GM12865 (cell line): ENCODE results near the gene NSD2.

Experiments
- DNase-seq: peaks from one replicate; pipeline ENCODE4 v3.0.0; 2010; ENCODE audit warnings: low read depth
- H3K4me3 ChIP-seq: 2 replicates; pipeline ENCODE4 v1.5.1; 2011; ENCODE audit warnings: mild to moderate bottlenecking, low read depth, low read length, control low read depth
- TF ChIP-seq, protein P1 (sequence below): IDR thresholded peaks from 2 replicates; pipeline ENCODE4 v1.5.1; 2011; ENCODE audit warnings: low read length, control low read depth, low read depth, inconsistent platforms; ENCODE audit not compliant: insufficient read depth; ENCODE audit errors: missing control alignments

NSD2 gene

DNA sequence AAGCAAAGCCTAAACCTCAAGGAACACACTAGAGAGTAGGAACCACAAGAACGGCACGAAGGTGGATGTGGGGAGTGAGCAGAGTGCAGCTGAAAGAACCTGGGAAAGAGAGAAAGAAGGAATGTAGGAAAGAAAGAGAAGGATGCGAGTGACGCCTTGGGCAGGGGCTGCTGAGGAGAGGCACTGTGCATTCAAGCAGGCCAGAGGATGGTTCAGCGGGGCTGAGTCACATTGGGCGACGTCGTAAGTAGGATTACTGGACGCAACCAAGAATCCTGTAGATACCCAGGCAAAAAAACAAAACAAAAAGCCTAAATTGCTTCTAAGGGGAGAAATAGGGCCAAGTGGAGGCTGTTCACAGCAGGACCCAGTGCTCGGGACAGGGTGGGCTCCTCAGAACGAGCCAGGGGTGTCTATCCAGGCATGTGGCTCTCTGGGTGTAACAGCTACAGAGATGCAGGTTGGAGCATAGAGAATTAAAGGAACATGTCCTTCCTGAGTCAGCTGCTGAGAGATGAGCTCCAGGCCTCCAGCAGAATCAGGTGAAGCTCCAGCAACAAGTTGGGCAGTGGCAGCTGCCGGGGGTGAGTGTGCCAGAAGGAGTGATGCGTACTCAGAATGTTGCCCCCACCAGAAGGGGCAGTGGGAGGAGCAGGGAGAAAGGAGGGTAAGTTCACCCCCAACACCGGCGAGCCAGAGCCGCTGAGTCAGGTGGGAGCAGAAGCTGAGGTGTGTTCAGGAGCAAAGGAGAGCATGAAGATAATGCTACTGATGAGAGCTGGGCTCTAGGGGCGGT lies 98.9 kb downstream of the NSD2 start:
- DNase-seq, result no peak
- TF ChIP-seq, protein P1, sequence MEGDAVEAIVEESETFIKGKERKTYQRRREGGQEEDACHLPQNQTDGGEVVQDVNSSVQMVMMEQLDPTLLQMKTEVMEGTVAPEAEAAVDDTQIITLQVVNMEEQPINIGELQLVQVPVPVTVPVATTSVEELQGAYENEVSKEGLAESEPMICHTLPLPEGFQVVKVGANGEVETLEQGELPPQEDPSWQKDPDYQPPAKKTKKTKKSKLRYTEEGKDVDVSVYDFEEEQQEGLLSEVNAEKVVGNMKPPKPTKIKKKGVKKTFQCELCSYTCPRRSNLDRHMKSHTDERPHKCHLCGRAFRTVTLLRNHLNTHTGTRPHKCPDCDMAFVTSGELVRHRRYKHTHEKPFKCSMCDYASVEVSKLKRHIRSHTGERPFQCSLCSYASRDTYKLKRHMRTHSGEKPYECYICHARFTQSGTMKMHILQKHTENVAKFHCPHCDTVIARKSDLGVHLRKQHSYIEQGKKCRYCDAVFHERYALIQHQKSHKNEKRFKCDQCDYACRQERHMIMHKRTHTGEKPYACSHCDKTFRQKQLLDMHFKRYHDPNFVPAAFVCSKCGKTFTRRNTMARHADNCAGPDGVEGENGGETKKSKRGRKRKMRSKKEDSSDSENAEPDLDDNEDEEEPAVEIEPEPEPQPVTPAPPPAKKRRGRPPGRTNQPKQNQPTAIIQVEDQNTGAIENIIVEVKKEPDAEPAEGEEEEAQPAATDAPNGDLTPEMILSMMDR, result no peak
- no peak overlapping the region for H3K4me3 ChIP-seq

DNA sequence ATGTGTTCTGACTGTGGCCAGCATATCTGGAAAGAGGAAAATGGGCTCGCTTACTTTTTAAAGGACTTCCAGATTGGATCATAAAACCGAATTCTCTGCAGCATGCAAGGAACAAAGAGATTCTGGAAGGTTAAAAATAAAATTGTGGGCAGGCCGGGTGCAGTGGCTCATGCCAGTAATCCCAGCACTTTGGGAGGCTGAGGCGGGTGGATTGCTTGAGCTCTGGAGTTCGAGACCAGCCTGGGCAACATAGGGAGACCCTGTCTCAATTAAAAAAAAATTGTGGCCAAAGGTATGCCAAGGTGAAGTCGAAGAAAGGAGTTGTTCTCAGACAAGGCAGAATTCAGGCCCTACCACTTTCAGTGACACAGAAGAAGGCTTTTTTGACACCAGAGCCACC lies 99.7 kb downstream of the NSD2 start:
- H3K4me3 ChIP-seq, result no peak overlapping the region
- DNase-seq, result no peak
- TF ChIP-seq, protein P1, result no peak

DNA sequence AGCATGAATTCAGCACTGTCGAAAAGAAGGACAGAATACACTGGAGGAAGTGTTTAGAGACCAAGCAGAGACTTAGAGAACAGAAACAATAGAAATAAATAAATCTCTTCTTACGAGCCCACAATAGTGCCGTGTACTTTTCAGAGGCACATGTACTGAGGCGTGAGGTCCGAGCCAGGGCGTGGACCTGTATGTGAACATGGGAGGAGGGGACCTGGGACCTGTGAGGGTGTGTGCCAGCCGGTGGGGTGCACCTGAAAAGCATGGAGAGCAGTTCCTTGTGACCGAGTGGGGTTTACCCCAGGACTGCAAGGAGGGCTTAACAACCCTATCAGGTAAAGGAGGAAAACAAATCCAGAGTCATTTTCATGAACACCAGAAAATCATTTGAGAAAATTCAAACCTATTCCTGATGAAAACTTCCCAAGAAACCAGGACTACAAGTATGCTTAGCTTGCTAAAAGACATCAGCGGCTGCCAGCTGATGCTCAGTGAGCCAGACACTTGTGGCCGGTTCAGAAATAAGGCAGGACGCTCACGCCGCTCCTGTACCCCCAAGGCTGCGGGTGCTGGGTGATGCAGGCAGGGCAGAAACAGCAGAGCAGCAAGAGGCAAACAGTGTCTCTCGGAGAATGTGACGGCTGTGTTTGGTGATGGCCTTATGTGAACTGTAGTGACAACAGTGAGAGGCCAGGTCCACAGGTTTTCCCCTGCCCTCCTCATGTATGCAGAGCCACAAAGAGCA lies 100.4 kb downstream of the NSD2 start:
- DNase-seq, result no peak
- no peak overlapping the region for H3K4me3 ChIP-seq
- TF ChIP-seq, protein P1, result no peak

DNA sequence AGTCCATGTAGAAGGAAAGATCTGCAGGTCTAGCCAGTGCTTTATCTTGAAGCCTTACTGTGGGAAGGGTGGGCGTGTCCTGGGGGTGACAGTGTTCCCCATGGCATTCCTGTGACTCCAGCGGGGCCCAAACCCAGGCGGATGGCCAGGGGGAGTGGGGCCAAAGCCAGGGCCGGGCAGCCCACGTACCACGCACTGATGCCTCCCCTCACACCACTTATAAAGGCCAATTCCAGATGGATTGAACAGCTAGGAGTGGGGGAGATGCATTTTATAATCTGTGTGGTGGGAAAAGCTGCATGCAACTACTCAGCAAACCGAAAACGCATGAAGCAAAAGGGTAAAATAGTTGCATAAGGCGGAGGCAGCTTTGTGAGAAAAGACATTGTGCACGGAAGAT lies 101.2 kb downstream of the NSD2 start:
- H3K4me3 ChIP-seq, result no peak overlapping the region
- TF ChIP-seq, protein P1, result no peak
- DNase-seq, result no peak

DNA sequence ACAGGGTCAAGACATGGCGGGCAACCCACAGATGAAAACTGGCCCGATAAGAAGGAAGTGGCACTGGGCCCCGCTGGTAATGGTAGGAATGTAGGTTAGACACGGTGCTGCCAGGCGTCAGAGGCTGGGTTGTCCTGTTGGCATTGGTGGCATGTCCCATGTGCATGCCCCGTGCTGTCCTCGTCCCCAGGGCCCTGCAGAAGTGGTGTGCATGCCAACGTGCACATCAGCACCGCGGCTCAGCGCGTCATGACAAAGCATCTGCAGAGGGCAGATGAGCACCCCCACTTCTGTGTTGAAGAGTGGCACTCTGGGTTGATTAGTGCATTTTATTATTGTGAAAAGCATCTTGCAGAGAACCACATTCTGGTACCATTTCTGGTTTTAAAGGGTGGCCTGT lies 102.0 kb downstream of the NSD2 start:
- no peak overlapping the region for H3K4me3 ChIP-seq
- DNase-seq, result no peak
- TF ChIP-seq, protein P1, result no peak

DNA sequence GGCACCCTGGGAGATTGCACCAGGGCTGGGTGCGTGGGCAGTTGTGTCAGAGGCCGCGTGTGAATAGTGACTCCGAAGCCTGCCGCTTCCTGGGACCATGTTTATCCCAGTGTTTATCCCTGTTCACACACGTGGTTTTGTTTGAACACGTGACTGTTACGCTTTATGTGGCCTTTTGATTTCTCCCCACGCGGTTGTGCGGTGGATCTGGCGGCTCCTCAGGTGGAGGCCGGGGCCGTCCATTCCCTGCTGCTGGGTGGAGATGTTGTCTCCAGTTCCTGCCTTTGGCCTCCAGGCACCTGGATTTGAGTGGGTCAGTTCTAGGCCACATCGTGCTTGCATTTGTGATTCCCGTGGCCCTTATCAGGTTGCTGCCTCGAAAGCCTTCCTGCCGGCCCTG lies 102.5 kb downstream of the NSD2 start:
- TF ChIP-seq, protein P1, result no peak
- DNase-seq, result no peak
- no peak overlapping the region for H3K4me3 ChIP-seq
